ENCODE measurements around the gene DUSP16.
"Not testable (repeated sequence)": the region's sequence is repeated elsewhere in the genome, so short reads cannot be mapped to it uniquely, and the experiment has no call there.

DUSP16 gene

GRCh38 chr12:12583510-12584178 lies 21.0 kb upstream of the DUSP16 start:
- CTCF ChIA-PET = no interaction called here
- no peak for DNase-seq (ENCODE audit: low spot score)
- H3K27ac ChIP-seq = no peak overlapping the region
- no peak for TF ChIP-seq CTCF (conservative IDR thresholded peaks at IDR 0.05; ENCODE audit: low read depth)
- POLR2A ChIA-PET (ENCODE audit: low non-redundant PET) = no interaction called here

GRCh38 chr12:12582895-12583303 lies 20.2 kb upstream of the DUSP16 start:
- ChIA-PET POLR2A (ENCODE audit: low non-redundant PET) (no interaction called here), CTCF (no interaction called here)
- H3K27ac ChIP-seq = no peak overlapping the region
- DNase-seq (ENCODE audit: low spot score) = no peak
- no peak for TF ChIP-seq CTCF (conservative IDR thresholded peaks at IDR 0.05; ENCODE audit: low read depth)

- DNase-seq (ENCODE audit: low spot score) = no peak
- ChIA-PET POLR2A (ENCODE audit: low non-redundant PET) (no interaction called here), CTCF (no interaction called here)
- no peak overlapping the region for H3K27ac ChIP-seq
- no peak for TF ChIP-seq CTCF (conservative IDR thresholded peaks at IDR 0.05; ENCODE audit: low read depth)
These were observed 19.7 kb upstream of the DUSP16 start for GRCh38 chr12:12582193-12582881.

- POLR2A ChIA-PET (ENCODE audit: low non-redundant PET); CTCF ChIA-PET; DNase-seq (ENCODE audit: low spot score); H3K27ac ChIP-seq: not testable (repeated sequence)
These were observed 18.1 kb upstream of the DUSP16 start for GRCh38 chr12:12580716-12581115.

- no peak for DNase-seq (ENCODE audit: low spot score)
- CTCF ChIA-PET = no interaction called here
- no peak overlapping the region for H3K27ac ChIP-seq
- POLR2A ChIA-PET (ENCODE audit: low non-redundant PET) = no interaction called here
- no peak for TF ChIP-seq CTCF (conservative IDR thresholded peaks at IDR 0.05; ENCODE audit: low read depth)
These were observed 15.1 kb upstream of the DUSP16 start for GRCh38 chr12:12577786-12578185.

GRCh38 chr12:12572659-12573058 lies 10.0 kb upstream of the DUSP16 start:
- no peak for TF ChIP-seq CTCF (conservative IDR thresholded peaks at IDR 0.05; ENCODE audit: low read depth)
- ChIA-PET CTCF (interaction anchor here (0.6 kb wide), 3 partner anchors 70 to 193 kb away, joined by 3 to 7 read pairs (median 7); no protein-coding TSS in a partner anchor), POLR2A (ENCODE audit: low non-redundant PET) (no interaction called here)

GRCh38 chr12:12565971-12566370 lies 3.3 kb upstream of the DUSP16 start:
- POLR2A ChIA-PET (ENCODE audit: low non-redundant PET); DNase-seq (ENCODE audit: low spot score); CTCF ChIA-PET; H3K27ac ChIP-seq: not testable (repeated sequence)

More at GRCh38 chr12:12572659-12573058, 10.0 kb upstream of the DUSP16 start:
- no peak overlapping the region for H3K27ac ChIP-seq
- DNase-seq (ENCODE audit: low spot score) = no peak
